H9 (cell line): ENCODE measurements around the gene MARK4. TPM values are rescaled to one million over a fixed set of nuclear protein-coding genes. Genes with fewer than 3 reads are reported as not detected.

ENCODE experiments used
- DNase-seq: peaks from one replicate; pipeline ENCODE4 v3.0.0-alpha.2; 2017
- H2AFZ ChIP-seq: one replicate; pipeline ENCODE4 v1.6.1; 2013; ENCODE audit warnings: mild to moderate bottlenecking, low read length, control low read depth, moderate library complexity
- H2AK5ac ChIP-seq: 2 replicates; pipeline ENCODE4 v1.6.1; 2013; ENCODE audit warnings: low read length, control low read depth, mixed read lengths; ENCODE audit not compliant: insufficient read length
- H2BK120ac ChIP-seq: one replicate; pipeline ENCODE4 v1.6.1; 2013; ENCODE audit warnings: low read depth, mild to moderate bottlenecking, low read length, control low read depth, inconsistent platforms; ENCODE audit not compliant: poor library complexity, severe bottlenecking
- H2BK12ac ChIP-seq: 2 replicates; pipeline ENCODE4 v1.6.1; 2013; ENCODE audit warnings: low read length, control low read depth, mixed read lengths, low read depth; ENCODE audit not compliant: insufficient read length
- H2BK15ac ChIP-seq: 2 replicates; pipeline ENCODE4 v1.6.1; 2013; ENCODE audit warnings: low read depth, low read length, control low read depth
- H2BK20ac ChIP-seq: one replicate; pipeline ENCODE4 v1.6.1; 2013; ENCODE audit warnings: low read depth, mild to moderate bottlenecking, low read length, control low read depth, inconsistent platforms; ENCODE audit not compliant: poor library complexity, severe bottlenecking
- H2BK5ac ChIP-seq: 2 replicates; pipeline ENCODE4 v1.6.1; 2013; ENCODE audit warnings: low read length, control low read depth, mixed read lengths; ENCODE audit not compliant: insufficient read length
- H3K14ac ChIP-seq: 2 replicates; pipeline ENCODE4 v1.6.1; 2013; ENCODE audit warnings: low read length, control low read depth; ENCODE audit not compliant: insufficient read depth
- H3K18ac ChIP-seq: 2 replicates; pipeline ENCODE4 v1.6.1; 2013; ENCODE audit warnings: low read depth, mild to moderate bottlenecking, mixed read lengths, low read length, control low read depth; ENCODE audit not compliant: insufficient read length
- H3K23ac ChIP-seq: 2 replicates; pipeline ENCODE4 v1.6.1; 2013; ENCODE audit warnings: low read length, control low read depth, mixed read lengths, low read depth; ENCODE audit not compliant: insufficient read length
- H3K23me2 ChIP-seq: 2 replicates; pipeline ENCODE4 v1.6.1; 2013; ENCODE audit warnings: low read depth, mild to moderate bottlenecking, mixed read lengths, low read length, control low read depth; ENCODE audit not compliant: insufficient read length, poor library complexity, severe bottlenecking
- H3K27ac ChIP-seq: 2 replicates; pipeline ENCODE4 v1.5.1; 2013; ENCODE audit warnings: low read length, control low read depth, mixed read lengths, low read depth; ENCODE audit not compliant: insufficient read length
- H3K27me3 ChIP-seq: 2 replicates; pipeline ENCODE4 v1.6.1; 2013; ENCODE audit warnings: low read length, control low read depth, inconsistent platforms; ENCODE audit not compliant: insufficient read depth
- H3K4ac ChIP-seq: 2 replicates; pipeline ENCODE4 v1.6.1; 2013; ENCODE audit warnings: low read depth, mild to moderate bottlenecking, control low read depth, inconsistent platforms, low read length, moderate library complexity
- H3K4me1 ChIP-seq: 2 replicates; pipeline ENCODE4 v1.6.1; 2013; ENCODE audit warnings: low read length, control low read depth, inconsistent platforms; ENCODE audit not compliant: insufficient read depth
- H3K4me2 ChIP-seq: 2 replicates; pipeline ENCODE4 v1.6.1; 2013; ENCODE audit warnings: low read length, control low read depth, mixed read lengths; ENCODE audit not compliant: insufficient read length, insufficient read depth
- H3K56ac ChIP-seq: 2 replicates; pipeline ENCODE4 v1.6.1; 2013; ENCODE audit warnings: low read depth, mild to moderate bottlenecking, mixed read lengths, low read length, control low read depth; ENCODE audit not compliant: insufficient read length
- H3K79me1 ChIP-seq: 2 replicates; pipeline ENCODE4 v1.6.1; 2013; ENCODE audit warnings: low read depth, mild to moderate bottlenecking, moderate library complexity, low read length, control low read depth, inconsistent platforms; ENCODE audit not compliant: insufficient read depth, poor library complexity, severe bottlenecking
- H3K79me2 ChIP-seq: 2 replicates; pipeline ENCODE4 v1.6.1; 2013; ENCODE audit warnings: low read length, control low read depth, inconsistent platforms; ENCODE audit not compliant: insufficient read depth
- H3K9ac ChIP-seq: 2 replicates; pipeline ENCODE4 v1.6.1; 2013; ENCODE audit warnings: low read length, control low read depth, mixed read lengths; ENCODE audit not compliant: insufficient read length; ENCODE audit errors: extremely low read depth
- H3K9me3 ChIP-seq: one replicate; pipeline ENCODE4 v1.6.1; 2013; ENCODE audit warnings: low read depth, low read length, inconsistent platforms; ENCODE audit not compliant: control insufficient read depth
- H3T11ph ChIP-seq: one replicate; pipeline ENCODE4 v1.6.1; 2013; ENCODE audit warnings: mild to moderate bottlenecking, low read length, control low read depth, inconsistent platforms
- H4K20me1 ChIP-seq: one replicate; pipeline ENCODE4 v1.6.1; 2013; ENCODE audit not compliant: control insufficient read depth, insufficient read length, insufficient read depth
- H4K5ac ChIP-seq: 2 replicates; pipeline ENCODE4 v1.6.1; 2013; ENCODE audit warnings: low read depth, mild to moderate bottlenecking, mixed read lengths, low read length, control low read depth; ENCODE audit not compliant: insufficient read length
- H4K8ac ChIP-seq: replicated peaks from 2 replicates; pipeline ENCODE4 v1.6.1; 2013; ENCODE audit warnings: low read length, control low read depth, mixed read lengths, low read depth; ENCODE audit not compliant: insufficient read length
- H4K91ac ChIP-seq: 2 replicates; pipeline ENCODE4 v1.6.1; 2013; ENCODE audit warnings: low read depth, mild to moderate bottlenecking, moderate library complexity, mixed read lengths, low read length, control low read depth; ENCODE audit not compliant: insufficient read length
- H3K27ac Mint-ChIP-seq, 3 experiments: 2 replicates in 2 of 3; 3 replicates in 1 of 3; pipeline ENCODE4 v1.8.0; 2020 to 2021; ENCODE audit warnings: mixed read lengths in 3 of 3, mild to moderate bottlenecking in 1 of 3, moderate library complexity in 1 of 3
- H3K27me3 Mint-ChIP-seq: 2 replicates; pipeline ENCODE4 v1.8.0; 2021; ENCODE audit warnings: low read depth, mild to moderate bottlenecking, moderate library complexity, mixed read lengths
- H3K36me3 Mint-ChIP-seq, 3 experiments: 2 replicates in 2 of 3; 3 replicates in 1 of 3; pipeline ENCODE4 v1.8.0; 2020 to 2021; ENCODE audit warnings: low read depth in 3 of 3, mixed read lengths in 3 of 3; ENCODE audit not compliant: insufficient read depth in 1 of 3
- H3K4me1 Mint-ChIP-seq, 2 experiments: 2 replicates each; pipeline ENCODE4 v1.8.0; 2020; ENCODE audit warnings: mixed read lengths in 2 of 2
- H3K4me3 Mint-ChIP-seq, 2 experiments: 2 replicates in 1 of 2; 3 replicates in 1 of 2; pipeline ENCODE4 v1.8.0; 2020 to 2021; ENCODE audit warnings: mild to moderate bottlenecking in 2 of 2, mixed read lengths in 2 of 2, moderate library complexity in 1 of 2
- H3K9me3 Mint-ChIP-seq, 2 experiments: 2 replicates in 1 of 2; 3 replicates in 1 of 2; pipeline ENCODE4 v1.8.0; 2020; ENCODE audit warnings: mild to moderate bottlenecking in 2 of 2, mixed read lengths in 2 of 2, moderate library complexity in 1 of 2
- WGBS: extraction: QIAGEN DNeasy Blood & Tissue Kit; methylation state at CpG from one replicate; pipeline ENCODE4 v1.1.7; 2013; ENCODE audit warnings: missing lambda C conversion rate, low lambda C conversion rate, mixed read lengths; ENCODE audit not compliant: insufficient read length; ENCODE audit errors: extremely low coverage; 5-methylcytosine and 5-hydroxymethylcytosine counted together
- total RNA-seq: library from RNA; stranded (reverse); gene quantifications from 2 replicates; pipeline ENCODE4 v1.2.1, GENCODE V29; 2021
- TF ChIP-seq, protein P1 (sequence below): fragments of 200-600 bp; sonication (generic); conservative IDR thresholded peaks from 3 replicates; pipeline ENCODE4 v1.8.0; 2021; ENCODE audit warnings: antibody characterized with exemption, mild to moderate bottlenecking

Gene MARK4
- total RNA-seq, 1 experiment from 2014 or later = 44.7 TPM

DNA sequence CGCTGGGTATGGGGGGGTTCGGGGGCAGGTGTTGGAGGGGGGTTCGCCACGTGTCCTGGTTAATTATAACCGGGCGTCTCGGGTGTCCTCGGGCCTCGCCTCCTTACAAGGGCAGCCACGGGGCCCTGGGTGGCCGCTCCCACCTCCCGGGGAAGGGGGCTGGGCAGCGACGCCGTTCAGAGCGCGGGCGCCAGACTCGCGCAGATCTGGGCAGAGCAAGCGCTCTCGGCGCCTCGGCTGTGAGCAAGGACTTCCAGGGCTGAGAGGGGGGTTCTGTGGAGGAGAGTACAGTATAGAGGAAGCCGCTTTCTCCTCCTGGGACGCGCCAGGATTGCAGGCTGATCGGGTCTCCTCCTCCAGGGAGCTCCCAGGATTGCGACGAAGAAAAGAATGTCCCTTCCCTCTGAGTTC is 72.6 kb downstream of the MARK4 start:
- no peak overlapping the region for H3K23ac ChIP-seq
- H3K79me2 ChIP-seq = no peaks in the 10 kb centered on the region
- WGBS = no CpG with 5 or more reads among the region's 30 CpGs
- H4K5ac ChIP-seq = no peak overlapping the region
- Mint-ChIP-seq H3K4me3 (peak overlapping the region; percentile 39 to 63), H3K36me3 (no peaks in the 10 kb centered on the region), H3K27me3 (peaks cover 41% of the 10 kb centered on the region), H3K9me3 (no peaks in the 10 kb centered on the region; a peak in 1 of 5 replicates), H3K27ac (no peak overlapping the region), H3K4me1 (peaks cover 15 to 29% of the 10 kb centered on the region in 2 experiments)
- no peaks in the 10 kb centered on the region for H3K79me1 ChIP-seq
- no peaks in the 10 kb centered on the region for H3K27me3 ChIP-seq
- H4K20me1 ChIP-seq = no peaks in the 10 kb centered on the region
- no peak overlapping the region for H3K27ac ChIP-seq
- no peak overlapping the region for H2BK5ac ChIP-seq
- no peak overlapping the region for H4K91ac ChIP-seq
- no peaks in the 10 kb centered on the region for H3K9me3 ChIP-seq
- no peak overlapping the region for H2BK120ac ChIP-seq
- H3K4me2 ChIP-seq = peak overlapping the region; percentile 72
- DNase-seq = peak; percentile 60
- peak overlapping the region; percentile 13 for H3K18ac ChIP-seq
- no peak overlapping the region for H3K56ac ChIP-seq
- H3T11ph ChIP-seq = no peak overlapping the region
- no peak overlapping the region for H2BK12ac ChIP-seq
- H2BK20ac ChIP-seq = no peak overlapping the region
- peak overlapping the region; percentile 1; the same call in 1 of the 2 replicates for H3K14ac ChIP-seq
- no peak overlapping the region for H3K9ac ChIP-seq
- H2AFZ ChIP-seq = no peak overlapping the region
- no peaks in the 10 kb centered on the region for H3K4me1 ChIP-seq
- no peaks in the 10 kb centered on the region for H3K23me2 ChIP-seq
- TF ChIP-seq, protein P1, sequence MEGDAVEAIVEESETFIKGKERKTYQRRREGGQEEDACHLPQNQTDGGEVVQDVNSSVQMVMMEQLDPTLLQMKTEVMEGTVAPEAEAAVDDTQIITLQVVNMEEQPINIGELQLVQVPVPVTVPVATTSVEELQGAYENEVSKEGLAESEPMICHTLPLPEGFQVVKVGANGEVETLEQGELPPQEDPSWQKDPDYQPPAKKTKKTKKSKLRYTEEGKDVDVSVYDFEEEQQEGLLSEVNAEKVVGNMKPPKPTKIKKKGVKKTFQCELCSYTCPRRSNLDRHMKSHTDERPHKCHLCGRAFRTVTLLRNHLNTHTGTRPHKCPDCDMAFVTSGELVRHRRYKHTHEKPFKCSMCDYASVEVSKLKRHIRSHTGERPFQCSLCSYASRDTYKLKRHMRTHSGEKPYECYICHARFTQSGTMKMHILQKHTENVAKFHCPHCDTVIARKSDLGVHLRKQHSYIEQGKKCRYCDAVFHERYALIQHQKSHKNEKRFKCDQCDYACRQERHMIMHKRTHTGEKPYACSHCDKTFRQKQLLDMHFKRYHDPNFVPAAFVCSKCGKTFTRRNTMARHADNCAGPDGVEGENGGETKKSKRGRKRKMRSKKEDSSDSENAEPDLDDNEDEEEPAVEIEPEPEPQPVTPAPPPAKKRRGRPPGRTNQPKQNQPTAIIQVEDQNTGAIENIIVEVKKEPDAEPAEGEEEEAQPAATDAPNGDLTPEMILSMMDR = no peak
- no peak overlapping the region for H3K4ac ChIP-seq
- no peak overlapping the region for H2BK15ac ChIP-seq
- no peak overlapping the region for H2AK5ac ChIP-seq
- no peak overlapping the region for H4K8ac ChIP-seq
